Measurements from ENCODE around the gene TEX26. TPM values are rescaled to one million over a fixed set of nuclear protein-coding genes. Genes with fewer than 3 reads are reported as not detected.
"Not testable (repeated sequence)": the region's sequence is repeated elsewhere in the genome, so short reads cannot be mapped to it uniquely, and the experiment has no call there.

TEX26 gene
- polyA plus RNA-seq, 2 of the 4 experiments (the other 2 are of a cell fraction): not detected

GRCh38 chr13:30926781-30927180, 5.7 kb upstream of the TEX26 start:
- H3K27ac ChIP-seq: no peak overlapping the region
- TF ChIP-seq NFE2L2 (conservative IDR thresholded peaks at IDR 0.05; ENCODE audit: low read length): no peak
- TF ChIP-seq RFX5 (IDR thresholded peaks at IDR 0.05): no peak
- no peak for TF ChIP-seq FOSL2 (IDR thresholded peaks at IDR 0.05)
- no peak for TF ChIP-seq FOSL2 (CRISPR knock-in tag; IDR thresholded peaks at IDR 0.05)
- TF ChIP-seq TP53 (CRISPR knock-in tag; IDR thresholded peaks at IDR 0.05): no peak
- TF ChIP-seq RNF2 (IDR thresholded peaks at IDR 0.05; ENCODE audit: borderline replicate concordance, low read depth): no peak
- no peak for TF ChIP-seq MAX (IDR thresholded peaks at IDR 0.05)
- no peak for TF ChIP-seq KDM5A (IDR thresholded peaks at IDR 0.05)
- no peak for TF ChIP-seq GATA3 (IDR thresholded peaks at IDR 0.05; ENCODE audit: borderline replicate concordance)
- no peak for TF ChIP-seq PHF8 (IDR thresholded peaks at IDR 0.05; ENCODE audit: borderline replicate concordance, low read depth)
- no peak for DNase-seq (ENCODE audit: low read depth in 1 of 2, low spot score in 1 of 2)
- ATAC-seq: no peak
- ChIA-PET POLR2A (no interaction called here), CTCF (no interaction called here)
- H3K4me2 ChIP-seq: no peak overlapping the region
- WGBS (ENCODE audit: missing lambda C conversion rate): 53% methylated on average over 3 of the region's 3 CpGs
- H3K9me3 ChIP-seq: no peaks in the 10 kb centered on the region
- no peak overlapping the region for H3K4me3 ChIP-seq
- H3K4me1 ChIP-seq: no peaks in the 10 kb centered on the region
- no peak for FAIRE-seq

- FAIRE-seq, H3K4me2 ChIP-seq, H3K9me3 ChIP-seq, H3K27ac ChIP-seq, ATAC-seq, POLR2A ChIA-PET, H3K4me3 ChIP-seq, H3K4me1 ChIP-seq, CTCF ChIA-PET: not testable (repeated sequence)
- 42% methylated on average over 3 of the region's 3 CpGs for WGBS (ENCODE audit: missing lambda C conversion rate)
- DNase-seq (ENCODE audit: low read depth in 1 of 2, low spot score in 1 of 2): peak in 1 of 2 experiments; percentile 11
These were observed 5.3 kb upstream of the TEX26 start for GRCh38 chr13:30927188-30927587.

- Histone ChIP-seq H3K4me3 (no peak overlapping the region), H3K9me3 (no peaks in the 10 kb centered on the region), H3K27ac (no peak overlapping the region), H3K4me2 (no peak overlapping the region), H3K4me1 (no peaks in the 10 kb centered on the region)
- FAIRE-seq (no peak), ATAC-seq (no peak), DNase-seq (ENCODE audit: low read depth in 1 of 2, low spot score in 1 of 2) (no peak)
- 88% methylated on average over 1 of the region's 1 CpG for WGBS (ENCODE audit: missing lambda C conversion rate)
- TF ChIP-seq POLR2AphosphoS2 (conservative IDR thresholded peaks at IDR 0.05; ENCODE audit: low read length) (no peak), RFX5 (IDR thresholded peaks at IDR 0.05) (no peak), HES2 (IDR thresholded peaks at IDR 0.05) (no peak), RNF2 (IDR thresholded peaks at IDR 0.05; ENCODE audit: borderline replicate concordance, low read depth) (no peak), EHF (CRISPR knock-in tag; IDR thresholded peaks at IDR 0.05) (no peak), JUNB (IDR thresholded peaks at IDR 0.05) (no peak), BCL3 (IDR thresholded peaks at IDR 0.05) (no peak), MAX (IDR thresholded peaks at IDR 0.05) (no peak), JUN (IDR thresholded peaks at IDR 0.05) (no peak), BHLHE40 (IDR thresholded peaks at IDR 0.05; ENCODE audit: low read depth, low read length) (no peak), PHF8 (IDR thresholded peaks at IDR 0.05; ENCODE audit: borderline replicate concordance, low read depth) (no peak), RAD21 (conservative IDR thresholded peaks at IDR 0.05 in 1 of 2, IDR thresholded peaks at IDR 0.05 in 1 of 2) (no peak)
- ChIA-PET POLR2A (no interaction called here), CTCF (no interaction called here)
These were observed 4.9 kb upstream of the TEX26 start for GRCh38 chr13:30927595-30927994.

- TF ChIP-seq HOXA7 (CRISPR knock-in tag; IDR thresholded peaks at IDR 0.05) (no peak), CEBPB (IDR thresholded peaks at IDR 0.05) (no peak), SREBF2 (IDR thresholded peaks at IDR 0.05) (no peak), RCOR1 (IDR thresholded peaks at IDR 0.05; ENCODE audit: low read depth, low read length) (no peak), RFX5 (IDR thresholded peaks at IDR 0.05) (no peak), EP300 (IDR thresholded peaks at IDR 0.05) (no peak), ESRRA (IDR thresholded peaks at IDR 0.05; ENCODE audit: borderline replicate concordance, low read length) (no peak), HOXB13 (CRISPR knock-in tag; IDR thresholded peaks at IDR 0.05; ENCODE audit: low read depth) (no peak), HDAC2 (IDR thresholded peaks at IDR 0.05) (no peak), EHF (CRISPR knock-in tag; IDR thresholded peaks at IDR 0.05) (no peak), ZNF302 (CRISPR knock-in tag; IDR thresholded peaks at IDR 0.05) (no peak)
- 76% methylated on average over 5 of the region's 5 CpGs for WGBS (ENCODE audit: missing lambda C conversion rate)
These were observed 3.5 kb upstream of the TEX26 start for GRCh38 chr13:30928978-30929377.

More at GRCh38 chr13:30928978-30929377, 3.5 kb upstream of the TEX26 start:
- DNase-seq (ENCODE audit: low read depth in 1 of 2, low spot score in 1 of 2) (no peak), FAIRE-seq (no peak), ATAC-seq (no peak)
- ChIA-PET POLR2A (no interaction called here), CTCF (no interaction called here)
- H3K9me3 ChIP-seq: no peaks in the 10 kb centered on the region
- H3K4me1 ChIP-seq: no peaks in the 10 kb centered on the region
- H3K4me3 ChIP-seq: no peak overlapping the region
- H3K27ac ChIP-seq: no peak overlapping the region
- H3K4me2 ChIP-seq: no peak overlapping the region

Measured in A549 (cell line).